Gastroesophageal sphincter (tissue), 4 donors: ENCODE results near the gene PLOD2. TPM values are rescaled to one million over a fixed set of nuclear protein-coding genes. Genes with fewer than 3 reads are reported as not detected.

Source experiments
- ATAC-seq: fragments of 150-250 bp; one replicate; pipeline ENCODE4 v1.9.1; 2016; ENCODE audit warnings: mild to moderate bottlenecking, moderate library complexity
- H3K27ac ChIP-seq, 4 donors: fragments of 200-600 bp; sonication (generic) in 3 of 4; 1 replicate in 3 of 4; 2 replicates in 1 of 4; pipeline ENCODE4 v1.5.1; 2016 to 2019
- H3K27me3 ChIP-seq: fragments of 200-600 bp; sonication (generic); one replicate; pipeline ENCODE4 v1.5.1; 2019
- H3K36me3 ChIP-seq, 2 donors: fragments of 200-600 bp; sonication (generic); one replicate each; pipeline ENCODE4 v1.5.1; 2019; ENCODE audit warnings: control low read depth in 1 of 2
- H3K4me1 ChIP-seq, 3 donors: fragments of 200-600 bp; sonication (generic); 1 replicate in 2 of 3; 2 replicates in 1 of 3; pipeline ENCODE4 v1.5.1; 2016 to 2019; ENCODE audit warnings: control low read depth in 2 of 3
- H3K4me3 ChIP-seq, 2 donors: fragments of 200-600 bp; sonication (generic); one replicate each; pipeline ENCODE4 v1.5.1; 2019; ENCODE audit warnings: mild to moderate bottlenecking in 1 of 2, moderate library complexity in 1 of 2
- H3K9me3 ChIP-seq, 3 donors: fragments of 200-600 bp; sonication (generic); one replicate each; pipeline ENCODE4 v1.5.1; 2017 to 2019; ENCODE audit warnings: control low read depth in 2 of 3
- CTCF ChIP-seq, 4 experiments: fragments of 200-600 bp in 2 of 4; fragments of 450-650 bp in 2 of 4; sonication (generic) in 1 of 4; IDR thresholded peaks; one replicate each; pipeline ENCODE4 v1.5.1; 2017 to 2019; ENCODE audit warnings: antibody characterized with exemption in 4 of 4, mild to moderate bottlenecking in 2 of 4, moderate library complexity in 2 of 4
- EP300 ChIP-seq: sonication (generic); formaldehyde crosslinking; IDR thresholded peaks from one replicate; pipeline ENCODE4 v1.6.1; 2017; ENCODE audit warnings: antibody characterized with exemption, mild to moderate bottlenecking
- POLR2A ChIP-seq, 2 donors: fragments of 450-650 bp; IDR thresholded peaks; one replicate each; pipeline ENCODE4 v1.6.1; 2017; ENCODE audit warnings: antibody characterized with exemption in 2 of 2, mild to moderate bottlenecking in 2 of 2, moderate library complexity in 1 of 2
- POLR2AphosphoS5 ChIP-seq: sonication (generic); formaldehyde crosslinking; IDR thresholded peaks from one replicate; pipeline ENCODE4 v1.6.1; 2017; ENCODE audit warnings: antibody characterized with exemption
- WGBS, 2 donors: methylation state at CpG; one replicate each; pipeline ENCODE4 v1.1.5; 2018; ENCODE audit warnings: low coverage in 1 of 2; 5-methylcytosine and 5-hydroxymethylcytosine counted together
- total RNA-seq, 4 donors: library from RNA; depleted of rRNA; stranded (reverse); fragments of >200 nt; gene quantifications; one replicate each; pipeline ENCODE4 v1.1.0, GENCODE V29; 2016

The PLOD2 gene
- total RNA-seq, 4 donors from 2014 or later, result 55.1 to 100 (median 89.2) TPM

- Histone ChIP-seq H3K27me3 (no peaks in the 10 kb centered on the region), H3K9me3 (no peaks in the 10 kb centered on the region), H3K4me3 (no peak overlapping the region), H3K36me3 (no peaks in the 10 kb centered on the region), H3K27ac (no peak overlapping the region), H3K4me1 (peaks cover 0 to 14% (median 0%) of the 10 kb centered on the region in 3 donors)
- 93 to 100% methylated on average over 3 to 5 of the region's 5 CpGs for WGBS, 2 donors
- no peak for ATAC-seq
- TF ChIP-seq CTCF (IDR thresholded peaks at IDR 0.05) (no peak), POLR2AphosphoS5 (no peak), EP300 (no peak), POLR2A (IDR thresholded peaks at IDR 0.05) (no peak)
Measured at GRCh38 chr3:146037697-146038096, 123.3 kb downstream of the PLOD2 start.

GRCh38 chr3:146036281-146036680, 124.7 kb downstream of the PLOD2 start:
- 94% methylated on average over 1 of the region's 1 CpG; no CpG with 5 or more reads in 1 of the 2 donors for WGBS, 2 donors
- H3K4me3 ChIP-seq, result no peak overlapping the region
- no peak overlapping the region for H3K27ac ChIP-seq
- ATAC-seq, result no peak
- no peaks in the 10 kb centered on the region for H3K9me3 ChIP-seq
- H3K27me3 ChIP-seq, result no peaks in the 10 kb centered on the region
- H3K4me1 ChIP-seq, result peaks cover 0 to 14% (median 0%) of the 10 kb centered on the region in 3 donors
- no peaks in the 10 kb centered on the region for H3K36me3 ChIP-seq
- TF ChIP-seq POLR2A (IDR thresholded peaks at IDR 0.05) (no peak), EP300 (no peak)

GRCh38 chr3:146035366-146035765, 125.6 kb downstream of the PLOD2 start:
- Histone ChIP-seq H3K27ac (peak overlapping the region in 1 of 4 donors; percentile 55), H3K4me1 (peaks cover 0 to 14% (median 0%) of the 10 kb centered on the region in 3 donors), H3K9me3 (no peaks in the 10 kb centered on the region), H3K36me3 (no peaks in the 10 kb centered on the region), H3K4me3 (no peak overlapping the region), H3K27me3 (no peaks in the 10 kb centered on the region)
- ATAC-seq, result no peak
- WGBS, 2 donors, result 81 to 88% methylated on average over 3 to 4 of the region's 5 CpGs
- TF ChIP-seq POLR2AphosphoS5 (no peak), POLR2A (IDR thresholded peaks at IDR 0.05) (no peak)

- H3K27me3 ChIP-seq, result no peaks in the 10 kb centered on the region
- no peak overlapping the region for H3K4me3 ChIP-seq
- TF ChIP-seq CTCF (IDR thresholded peaks at IDR 0.05) (no peak), EP300 (no peak), POLR2A (IDR thresholded peaks at IDR 0.05) (no peak), POLR2AphosphoS5 (no peak)
- H3K9me3 ChIP-seq, result peaks cover 0 to 4% (median 0%) of the 10 kb centered on the region in 3 donors
- H3K27ac ChIP-seq, result peak overlapping the region in 1 of 4 donors; percentile 55
- ATAC-seq, result no peak
- no peaks in the 10 kb centered on the region for H3K36me3 ChIP-seq
- H3K4me1 ChIP-seq, result peaks cover 0 to 14% (median 0%) of the 10 kb centered on the region in 3 donors
Measured at GRCh38 chr3:146033950-146034349, 127.0 kb downstream of the PLOD2 start.

- TF ChIP-seq POLR2AphosphoS5 (no peak), EP300 (no peak), POLR2A (IDR thresholded peaks at IDR 0.05) (no peak), CTCF (IDR thresholded peaks at IDR 0.05) (no peak)
- no peak for ATAC-seq
- Histone ChIP-seq H3K27me3 (no peaks in the 10 kb centered on the region), H3K36me3 (no peaks in the 10 kb centered on the region), H3K4me1 (no peaks in the 10 kb centered on the region), H3K4me3 (no peak overlapping the region), H3K9me3 (peaks cover 0 to 4% (median 0%) of the 10 kb centered on the region in 3 donors), H3K27ac (no peak overlapping the region)
- WGBS, 2 donors, result 44 to 45% methylated on average over 1 of the region's 1 CpG
Measured at GRCh38 chr3:146026547-146026946, 134.4 kb downstream of the PLOD2 start.

- H3K27ac ChIP-seq, result no peak overlapping the region
- H3K36me3 ChIP-seq, result no peaks in the 10 kb centered on the region
- no peaks in the 10 kb centered on the region for H3K4me1 ChIP-seq
- no peak overlapping the region for H3K4me3 ChIP-seq
- WGBS, 2 donors, result 83 to 95% methylated on average over 1 of the region's 1 CpG
- no peak for TF ChIP-seq POLR2A (IDR thresholded peaks at IDR 0.05)
- TF ChIP-seq EP300, result no peak
- no peak for TF ChIP-seq POLR2AphosphoS5
- no peak for TF ChIP-seq CTCF (IDR thresholded peaks at IDR 0.05)
- no peak for ATAC-seq
- no peaks in the 10 kb centered on the region for H3K27me3 ChIP-seq
- H3K9me3 ChIP-seq, result no peaks in the 10 kb centered on the region
Measured at GRCh38 chr3:146024260-146024659, 136.7 kb downstream of the PLOD2 start.
